ENCODE measurements around the gene CTRL. TPM values are rescaled to one million over a fixed set of nuclear protein-coding genes. Genes with fewer than 3 reads are reported as not detected.

CTRL gene
- total RNA-seq, 1 donor: 1.3 TPM

- DNase-seq (ENCODE audit: low read depth): no peak
- no peak for TF ChIP-seq CTCF (IDR thresholded peaks at IDR 0.05; ENCODE audit: insufficient read depth, low read depth, low read length)
- no peak overlapping the region for H3K4me3 ChIP-seq (ENCODE audit: low read depth, low read length)
Observed at GRCh38 chr16:67885976-67886375, 45.7 kb downstream of the CTRL start.

DNA sequence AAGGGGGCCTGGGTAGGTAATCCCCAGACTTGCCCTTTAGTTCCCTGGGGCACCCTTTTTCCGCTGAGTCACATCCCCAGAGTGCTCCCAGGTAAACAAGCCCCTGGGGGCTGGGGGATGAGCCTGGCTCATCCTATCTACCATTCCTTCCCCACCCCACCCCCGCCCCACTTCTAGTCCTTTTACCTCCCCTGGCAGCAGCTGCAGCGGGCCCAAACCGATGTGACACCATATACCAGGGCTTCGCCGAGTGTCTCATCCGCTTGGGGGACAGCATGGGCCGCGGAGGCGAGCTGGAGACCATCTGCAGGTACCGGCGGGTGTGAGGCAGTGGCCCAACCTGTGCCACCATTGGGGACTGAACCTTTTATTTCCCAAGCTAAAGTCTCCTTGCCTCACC, 46.1 kb downstream of the CTRL start:
- no peak for DNase-seq (ENCODE audit: low read depth)
- H3K4me3 ChIP-seq (ENCODE audit: low read depth, low read length): no peak overlapping the region
- TF ChIP-seq CTCF (IDR thresholded peaks at IDR 0.05; ENCODE audit: insufficient read depth, low read depth, low read length): no peak

DNA sequence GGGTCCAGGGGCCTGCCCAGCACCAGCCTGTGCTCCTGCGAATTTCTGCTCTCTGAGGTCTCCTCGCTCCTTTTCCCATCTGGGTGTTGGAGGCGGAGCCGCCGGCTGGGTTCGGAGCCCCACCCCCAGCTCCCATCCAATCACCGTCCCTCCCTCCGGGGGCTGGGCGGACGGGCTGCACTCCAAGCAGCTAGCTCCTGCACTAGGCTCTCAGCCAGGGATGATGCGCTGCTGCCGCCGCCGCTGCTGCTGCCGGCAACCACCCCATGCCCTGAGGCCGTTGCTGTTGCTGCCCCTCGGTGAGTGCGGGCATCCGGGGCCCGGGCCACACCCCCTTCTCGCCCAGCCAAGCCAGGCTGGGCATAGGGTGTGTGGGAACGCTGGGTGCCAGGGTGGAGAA, 47.0 kb downstream of the CTRL start, which contains the start of gene NRN1L:
TSS of gene NRN1L (plus strand) at position 202 of the 400 bp plus-strand sequence. CDS start at position 221, 19 bp downstream.
- H3K4me3 ChIP-seq (ENCODE audit: low read depth, low read length): no peak within 1 kb of the TSS
- DNase-seq (ENCODE audit: low read depth): peak; percentile 90
- TF ChIP-seq CTCF (IDR thresholded peaks at IDR 0.05; ENCODE audit: insufficient read depth, low read depth, low read length): no peak

- no peak overlapping the region for H3K4me3 ChIP-seq (ENCODE audit: low read depth, low read length)
- peak; percentile 47 for DNase-seq (ENCODE audit: low read depth)
- TF ChIP-seq CTCF (IDR thresholded peaks at IDR 0.05; ENCODE audit: insufficient read depth, low read depth, low read length): peak; percentile 85
Observed at GRCh38 chr16:67883872-67884261, 47.8 kb downstream of the CTRL start.

GRCh38 chr16:67883146-67883871, 48.4 kb downstream of the CTRL start:
- H3K4me3 ChIP-seq (ENCODE audit: low read depth, low read length): no peak overlapping the region
- no peak for DNase-seq (ENCODE audit: low read depth)
- no peak for TF ChIP-seq CTCF (IDR thresholded peaks at IDR 0.05; ENCODE audit: insufficient read depth, low read depth, low read length)

- no peak overlapping the region for H3K4me3 ChIP-seq (ENCODE audit: low read depth, low read length)
- no peak for DNase-seq (ENCODE audit: low read depth)
- no peak for TF ChIP-seq CTCF (IDR thresholded peaks at IDR 0.05; ENCODE audit: insufficient read depth, low read depth, low read length)
Observed at GRCh38 chr16:67882374-67883145, 49.1 kb downstream of the CTRL start.

Measured in fibroblast of villous mesenchyme (primary cell).